H1 (cell line): ENCODE data around the gene ZBTB37. TPM values are rescaled to one million over a fixed set of nuclear protein-coding genes. Genes with fewer than 3 reads are reported as not detected.

Experiments used
- CTCF ChIA-PET: fragments of 300-600 bp; sonication (Branson Sonifier 250); formaldehyde crosslinking; loops from one replicate; lab custom pipeline; 2021; ENCODE audit not compliant: partially characterized antibody; lab: Charles Lee
- POLR2A ChIA-PET: fragments of 300-600 bp; sonication (Branson Sonifier 250); formaldehyde crosslinking; loops from one replicate; lab custom pipeline; 2021; ENCODE audit warnings: inconsistent platforms; ENCODE audit not compliant: partially characterized antibody; lab: Charles Lee
- DNase-seq, 2 experiments: peaks; one replicate each; pipeline versions ENCODE4 v3.0.0 to v3.0.0-alpha.2; 2010 to 2022; ENCODE audit warnings: low spot score in 2 of 2, low read depth in 1 of 2, mixed read lengths in 1 of 2
- FAIRE-seq: peaks from 2 replicates; lab custom pipeline; 2011; peaks lifted over from hg19 to GRCh38; lab: Jason Lieb, UNC
- H2AFZ ChIP-seq: 2 replicates; pipeline ENCODE4 v1.8.1; 2012; ENCODE audit warnings: low read length, inconsistent platforms
- H2AK5ac ChIP-seq: 2 replicates; pipeline ENCODE4 v1.6.1; 2013; ENCODE audit warnings: low read depth, low read length
- H2BK120ac ChIP-seq: replicated peaks from 2 replicates; pipeline ENCODE3; 2013; ENCODE audit warnings: low read depth, low read length, inconsistent platforms
- H2BK12ac ChIP-seq: 2 replicates; pipeline ENCODE4 v1.6.1; 2013; ENCODE audit warnings: low read depth, low read length
- H2BK15ac ChIP-seq: 2 replicates; pipeline ENCODE4 v1.6.1; 2013; ENCODE audit warnings: low read length
- H2BK20ac ChIP-seq: 2 replicates; pipeline ENCODE4 v1.6.1; 2013; ENCODE audit warnings: low read length
- H2BK5ac ChIP-seq: 2 replicates; pipeline ENCODE4 v1.6.1; 2013; ENCODE audit warnings: low read depth, low read length
- H3K14ac ChIP-seq: 2 replicates; pipeline ENCODE4 v1.6.1; 2013; ENCODE audit warnings: inconsistent platforms; ENCODE audit not compliant: insufficient read length
- H3K18ac ChIP-seq: 2 replicates; pipeline ENCODE4 v1.6.1; 2013; ENCODE audit warnings: low read length; ENCODE audit errors: extremely low read depth
- H3K23ac ChIP-seq: 2 replicates; pipeline ENCODE4 v1.6.1; 2013; ENCODE audit warnings: inconsistent platforms; ENCODE audit not compliant: insufficient read length
- H3K23me2 ChIP-seq: 2 replicates; pipeline ENCODE4 v1.6.1; 2013; ENCODE audit warnings: low read depth, low read length
- H3K27ac ChIP-seq: 2 replicates; pipeline ENCODE4 v1.6.1; 2011; ENCODE audit warnings: low read depth, low read length, inconsistent platforms
- H3K27me3 ChIP-seq, 4 experiments: replicated peaks in 1 of 4; 1 replicate in 1 of 4; 2 replicates in 3 of 4; pipeline versions ENCODE4 v1.6.1 to v1.8.1; 2011 to 2013; ENCODE audit warnings: low read length in 3 of 4, mild to moderate bottlenecking in 3 of 4, inconsistent platforms in 2 of 4, mixed read lengths in 2 of 4, moderate library complexity in 1 of 4; ENCODE audit not compliant: control insufficient read depth in 3 of 4, insufficient read depth in 3 of 4; ENCODE audit errors: extremely low read depth in 1 of 4
- H3K36me3 ChIP-seq, 4 experiments: 2 replicates each; pipeline versions ENCODE4 v1.6.1 to v1.8.1; 2011 to 2013; ENCODE audit warnings: mild to moderate bottlenecking in 4 of 4, low read length in 3 of 4, moderate library complexity in 2 of 4, control low read depth in 1 of 4, inconsistent platforms in 1 of 4; ENCODE audit not compliant: insufficient read depth in 4 of 4, control insufficient read depth in 2 of 4
- H3K4ac ChIP-seq: replicated peaks from 2 replicates; pipeline ENCODE3; 2013; ENCODE audit warnings: low read length, low read depth, mixed read lengths, inconsistent platforms; ENCODE audit not compliant: insufficient read length
- H3K4me1 ChIP-seq, 4 experiments: replicated peaks in 1 of 4; 1 replicate in 1 of 4; 2 replicates in 3 of 4; pipeline versions ENCODE4 v1.6.1 to v1.8.1; 2011 to 2013; ENCODE audit warnings: low read length in 3 of 4, inconsistent platforms in 2 of 4, mixed read lengths in 1 of 4; ENCODE audit not compliant: insufficient read depth in 4 of 4, control insufficient read depth in 3 of 4
- H3K4me2 ChIP-seq, 2 experiments: 2 replicates each; pipeline versions ENCODE4 v1.6.1 to v1.8.1; 2011 to 2013; ENCODE audit warnings: low read depth in 2 of 2, low read length in 2 of 2, control low read depth in 1 of 2, inconsistent platforms in 1 of 2, mild to moderate bottlenecking in 1 of 2; ENCODE audit not compliant: insufficient read depth in 1 of 2
- H3K4me3 ChIP-seq, 4 experiments: fragments of 200-600, 300-600 bp in 1 of 4; sonication (generic), shearing (Covaris generic), sonication (Bioruptor Twin) in 1 of 4; 2 replicates each; pipeline versions ENCODE4 v1.5.1 to v1.8.1; 2011 to 2016; ENCODE audit warnings: low read length in 4 of 4, low read depth in 3 of 4, control low read depth in 2 of 4, inconsistent platforms in 2 of 4, mild to moderate bottlenecking in 2 of 4, mixed read lengths in 1 of 4, moderate library complexity in 1 of 4; ENCODE audit not compliant: insufficient read depth in 2 of 4; ENCODE audit errors: extremely low read depth in 1 of 4
- H3K56ac ChIP-seq: replicated peaks from 2 replicates; pipeline ENCODE3; 2013; ENCODE audit warnings: low read depth, mild to moderate bottlenecking, mixed read lengths, low read length, inconsistent platforms; ENCODE audit not compliant: insufficient read length
- H3K79me1 ChIP-seq: 2 replicates; pipeline ENCODE4 v1.6.1; 2013; ENCODE audit warnings: low read depth, low read length, control low read depth
- H3K79me2 ChIP-seq, 2 experiments: 2 replicates each; pipeline versions ENCODE4 v1.6.1 to v1.8.1; 2012 to 2013; ENCODE audit warnings: low read length in 2 of 2, mild to moderate bottlenecking in 2 of 2, inconsistent platforms in 1 of 2; ENCODE audit not compliant: insufficient read depth in 2 of 2, control insufficient read depth in 1 of 2
- H3K9ac ChIP-seq, 4 experiments: replicated peaks in 1 of 4; 1 replicate in 1 of 4; 2 replicates in 3 of 4; pipeline versions ENCODE4 v1.6.1 to v1.8.1; 2011 to 2013; ENCODE audit warnings: low read depth in 3 of 4, low read length in 3 of 4, control low read depth in 2 of 4, mild to moderate bottlenecking in 2 of 4, moderate library complexity in 2 of 4, inconsistent platforms in 1 of 4; ENCODE audit errors: extremely low read depth in 1 of 4
- H3K9me3 ChIP-seq, 2 experiments: 2 replicates each; pipeline versions ENCODE4 v1.6.1 to v1.8.1; 2012 to 2013; ENCODE audit warnings: mild to moderate bottlenecking in 2 of 2, moderate library complexity in 2 of 2, control low read depth in 1 of 2, inconsistent platforms in 1 of 2, low read depth in 1 of 2, low read length in 1 of 2, mixed read lengths in 1 of 2; ENCODE audit not compliant: insufficient read depth in 2 of 2
- H4K20me1 ChIP-seq, 2 experiments: replicated peaks in 1 of 2; 2 replicates each; pipeline versions ENCODE3 to v1.8.1; 2011 to 2013; ENCODE audit warnings: inconsistent platforms in 2 of 2, low read length in 2 of 2, mild to moderate bottlenecking in 1 of 2; ENCODE audit not compliant: insufficient read depth in 2 of 2, control insufficient read depth in 1 of 2
- H4K5ac ChIP-seq: 2 replicates; pipeline ENCODE4 v1.6.1; 2013; ENCODE audit warnings: low read length, low read depth, mixed read lengths, inconsistent platforms; ENCODE audit not compliant: insufficient read length
- H4K8ac ChIP-seq: 2 replicates; pipeline ENCODE4 v1.8.0; 2013; ENCODE audit warnings: mild to moderate bottlenecking, moderate library complexity, low read length, inconsistent platforms; ENCODE audit not compliant: insufficient read depth; ENCODE audit errors: extremely low read depth
- H4K91ac ChIP-seq: replicated peaks from 2 replicates; pipeline ENCODE3; 2013; ENCODE audit warnings: low read length, mixed read lengths, inconsistent platforms; ENCODE audit not compliant: insufficient read length
- BACH1 ChIP-seq: IDR thresholded peaks from 2 replicates; pipeline ENCODE4 v1.6.1; 2012; ENCODE audit warnings: low read length, improper control_type of control experiment
- CHD2 ChIP-seq: IDR thresholded peaks from 2 replicates; pipeline ENCODE4 v1.6.1; 2012; ENCODE audit warnings: low read length, improper control_type of control experiment
- CREB1 ChIP-seq: IDR thresholded peaks from 2 replicates; pipeline ENCODE4 v1.6.1; 2012; ENCODE audit warnings: inconsistent platforms
- CTCF ChIP-seq, 3 experiments: IDR thresholded peaks; 1 replicate in 2 of 3; 2 replicates in 1 of 3; pipeline versions ENCODE4 v1.5.1 to v1.6.1; 2011; ENCODE audit warnings: low read length in 3 of 3, mild to moderate bottlenecking in 3 of 3, inconsistent platforms in 2 of 3, low read depth in 1 of 3, moderate library complexity in 1 of 3; ENCODE audit not compliant: insufficient read depth in 1 of 3; ENCODE audit errors: control extremely low read depth in 1 of 3
- HDAC2 ChIP-seq, 2 experiments: fragments of 300-600 bp in 1 of 2; sonication (generic) in 1 of 2; IDR thresholded peaks; 2 replicates each; pipeline ENCODE4 v1.6.1; 2011 to 2012; ENCODE audit warnings: low read depth in 2 of 2, low read length in 2 of 2, mild to moderate bottlenecking in 2 of 2, moderate library complexity in 2 of 2, borderline replicate concordance in 1 of 2, inconsistent platforms in 1 of 2
- KDM1A ChIP-seq: fragments of 200-600, 300-600 bp; sonication (generic); IDR thresholded peaks from 2 replicates; pipeline ENCODE4 v1.7.1; 2016; ENCODE audit warnings: mild to moderate bottlenecking, low read length, borderline replicate concordance
- NRF1 ChIP-seq: IDR thresholded peaks from 2 replicates; pipeline ENCODE4 v1.6.1; 2011; ENCODE audit warnings: mild to moderate bottlenecking, low read depth, low read length, improper control_type of control experiment
- RNF2 ChIP-seq: fragments of 200-900, 300-1000 bp; sonication (generic); IDR thresholded peaks from 2 replicates; pipeline ENCODE4 v1.7.1; 2016; ENCODE audit warnings: borderline replicate concordance, low read depth, mild to moderate bottlenecking, antibody characterized with exemption, low read length; ENCODE audit not compliant: poor library complexity, severe bottlenecking; ENCODE audit errors: missing control alignments
- SP1 ChIP-seq: IDR thresholded peaks from 2 replicates; pipeline ENCODE4 v1.6.1; 2011; ENCODE audit warnings: low read depth, low read length
- SP2 ChIP-seq: IDR thresholded peaks from 2 replicates; pipeline ENCODE4 v1.6.1; 2012; ENCODE audit warnings: mild to moderate bottlenecking, low read length, inconsistent platforms
- WGBS, 2 experiments: shearing (Covaris generic) in 1 of 2; methylation state at CpG; one replicate each; pipeline versions ENCODE4 v1.1.6 to v1.1.7; 2013 to 2015; ENCODE audit warnings: low lambda C conversion rate in 2 of 2, mixed read lengths in 2 of 2, inconsistent platforms in 1 of 2, low coverage in 1 of 2, missing lambda C conversion rate in 1 of 2; ENCODE audit not compliant: insufficient replicate concordance in 2 of 2, insufficient coverage in 1 of 2, insufficient read length in 1 of 2; ENCODE audit errors: extremely low coverage in 1 of 2, missing lambda C conversion rate in 1 of 2; 5-methylcytosine and 5-hydroxymethylcytosine counted together
- polyA plus RNA-seq, 7 experiments: library from polyadenylated mRNA; depleted of rRNA in 3 of 7; stranded (reverse) in 5 of 7; unstranded in 2 of 7; fragments of >200 nt in 5 of 7; fragments of 200-250 nt in 2 of 7; gene quantifications; 1 replicate in 5 of 7; 2 replicates in 1 of 7; 4 replicates in 1 of 7; pipeline versions ENCODE4 v1.2.1 to v1.2.3, GENCODE V29; 2011 to 2013; ENCODE audit warnings: missing spikeins in 2 of 7, mixed read lengths in 2 of 7
- total RNA-seq: library from RNA; stranded (reverse); fragmentation: NEBNext Ultra II Directional; extraction: Animal tissue kit (Norgen Biotek cat#: 25700); gene quantifications from 2 replicates; pipeline ENCODE4 v1.2.1, GENCODE V29; 2021
- TF ChIP-seq, protein P1 (sequence below): IDR thresholded peaks from 2 replicates; pipeline ENCODE4 v1.6.1; 2012; ENCODE audit warnings: inconsistent platforms

The ZBTB37 gene
- total and polyA plus RNA-seq, 2 of the 8 experiments (the other 6 are each of a cell fraction or from before 2014, with no cell fraction given), result 1.7 to 12.5 TPM

DNA sequence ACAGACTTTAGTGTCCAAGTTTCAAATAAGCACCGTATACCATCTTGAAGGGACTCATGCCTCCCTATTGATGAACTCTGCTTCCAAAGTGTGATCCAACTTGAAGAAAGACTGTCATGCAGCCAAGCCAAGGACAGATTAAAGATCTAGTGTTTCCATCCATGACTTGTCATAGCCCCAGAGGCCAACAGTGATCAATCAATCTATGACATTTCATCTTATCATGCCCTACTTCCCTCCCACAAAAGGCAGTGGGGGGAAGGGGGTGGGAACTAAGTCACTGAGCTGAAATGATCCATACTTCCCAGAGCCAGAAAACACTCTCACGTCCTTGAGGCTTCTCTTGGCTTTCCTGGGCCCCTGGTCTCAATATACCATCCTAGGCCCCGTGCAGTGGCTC is 44.9 kb downstream of the ZBTB37 start:
- H3K4ac ChIP-seq, result no peak overlapping the region
- TF ChIP-seq SP2, result no peak
- no peak for TF ChIP-seq KDM1A
- TF ChIP-seq BACH1, result no peak
- no peak for TF ChIP-seq SP1
- TF ChIP-seq, protein P1, sequence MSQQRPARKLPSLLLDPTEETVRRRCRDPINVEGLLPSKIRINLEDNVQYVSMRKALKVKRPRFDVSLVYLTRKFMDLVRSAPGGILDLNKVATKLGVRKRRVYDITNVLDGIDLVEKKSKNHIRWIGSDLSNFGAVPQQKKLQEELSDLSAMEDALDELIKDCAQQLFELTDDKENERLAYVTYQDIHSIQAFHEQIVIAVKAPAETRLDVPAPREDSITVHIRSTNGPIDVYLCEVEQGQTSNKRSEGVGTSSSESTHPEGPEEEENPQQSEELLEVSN, result no peak
- no peak for TF ChIP-seq CHD2
- TF ChIP-seq NRF1, result no peak
- no peak for TF ChIP-seq CTCF (IDR thresholded peaks at IDR 0.05; ENCODE audit: control extremely low read depth in 1 of 3, insufficient read depth in 1 of 3, low read depth in 1 of 3, low read length in 3 of 3)
- TF ChIP-seq RNF2, result no peak
- no peak for TF ChIP-seq CREB1
- no peak for TF ChIP-seq HDAC2 (IDR thresholded peaks at IDR 0.05; ENCODE audit: borderline replicate concordance in 1 of 2, low read depth in 2 of 2, low read length in 2 of 2)

More for the DNA sequence above, 44.9 kb downstream of the ZBTB37 start:
- H2BK5ac ChIP-seq, result no peak overlapping the region
- WGBS, 2 experiments, result 91% methylated on average over 3 of the region's 3 CpGs; no CpG with 5 or more reads in 1 of the 2 experiments
- no peak overlapping the region for H2BK20ac ChIP-seq
- no peak overlapping the region for H3K27ac ChIP-seq
- no peak overlapping the region for H2BK120ac ChIP-seq
- H3K4me2 ChIP-seq, result no peak overlapping the region
- no peaks in the 10 kb centered on the region for H3K27me3 ChIP-seq
- no peak overlapping the region for H4K91ac ChIP-seq
- H3K56ac ChIP-seq, result no peak overlapping the region
- no peak overlapping the region for H4K8ac ChIP-seq
- H2BK15ac ChIP-seq, result no peak overlapping the region
- no peak overlapping the region for H3K9ac ChIP-seq
- H3K9me3 ChIP-seq, result no peaks in the 10 kb centered on the region
- H3K79me2 ChIP-seq, result no peaks in the 10 kb centered on the region
- no peaks in the 10 kb centered on the region for H3K36me3 ChIP-seq
- no peaks in the 10 kb centered on the region for H3K23me2 ChIP-seq
- ChIA-PET POLR2A (interaction anchor here (0.7 to 1.0 kb wide), 2 partner anchors 16 to 45 kb away, joined by 3 read pairs; partner anchors contain the start of gene ZBTB37), CTCF (interaction anchor here (0.9 to 2.6 kb wide), 11 partner anchors 9 to 656 kb away, joined by 3 to 18 read pairs (median 4); partner anchors contain the start of gene ZBTB37)
- no peak overlapping the region for H3K23ac ChIP-seq
- FAIRE-seq (no peak), DNase-seq (no peak)
- H2BK12ac ChIP-seq, result no peak overlapping the region
- H2AK5ac ChIP-seq, result no peak overlapping the region
- no peaks in the 10 kb centered on the region for H3K79me1 ChIP-seq
- H3K14ac ChIP-seq, result no peak overlapping the region
- no peak overlapping the region for H3K18ac ChIP-seq
- H4K5ac ChIP-seq, result no peak overlapping the region
- H3K4me1 ChIP-seq, result no peaks in the 10 kb centered on the region; a peak in 1 of 7 replicates
- no peak overlapping the region for H2AFZ ChIP-seq
- H3K4me3 ChIP-seq, result no peak overlapping the region
- no peaks in the 10 kb centered on the region for H4K20me1 ChIP-seq
